HepG2 (cell line): ENCODE results near the gene SLC16A1. TPM values are rescaled to one million over a fixed set of nuclear protein-coding genes. Genes with fewer than 3 reads are reported as not detected.

Experiments used
- BRD4 ChIP-seq: sonication (generic); formaldehyde crosslinking; IDR thresholded peaks from 2 replicates; pipeline ENCODE4 v1.4.0; 2020; ENCODE audit warnings: missing genetic modification reagents
- CEBPZ ChIP-seq: IDR thresholded peaks from 2 replicates; pipeline ENCODE4 v1.6.1; 2012; ENCODE audit warnings: low read length, improper control_type of control experiment
- FOXO4 ChIP-seq: sonication (generic); formaldehyde crosslinking; conservative IDR thresholded peaks from 2 replicates; pipeline ENCODE4 v1.8.1; 2023; ENCODE audit warnings: missing genetic modification reagents
- HIVEP1 ChIP-seq: sonication (generic); formaldehyde crosslinking; IDR thresholded peaks from 2 replicates; pipeline ENCODE4 v1.4.0; 2020; ENCODE audit warnings: mild to moderate bottlenecking, missing genetic modification reagents
- HNRNPK ChIP-seq: fragments of 200-400 bp; formaldehyde crosslinking; IDR thresholded peaks from 2 replicates; pipeline ENCODE4 v1.6.1; 2018; ENCODE audit warnings: low read length, low read depth, moderate library complexity, mild to moderate bottlenecking; ENCODE audit not compliant: poor library complexity, severe bottlenecking
- JARID2 ChIP-seq: sonication (generic); formaldehyde crosslinking; IDR thresholded peaks from 2 replicates; pipeline ENCODE4 v1.8.1; 2023; ENCODE audit warnings: missing genetic modification reagents, inconsistent platforms; ENCODE audit not compliant: insufficient replicate concordance
- MTA1 ChIP-seq: sonication (generic); formaldehyde crosslinking; IDR thresholded peaks from 2 replicates; pipeline ENCODE4 v1.4.0; 2020; ENCODE audit warnings: missing genetic modification reagents, mild to moderate bottlenecking, borderline replicate concordance
- NRL ChIP-seq: sonication (generic); formaldehyde crosslinking; IDR thresholded peaks from 2 replicates; pipeline ENCODE4 v1.5.0; 2020; ENCODE audit warnings: missing genetic modification reagents, mild to moderate bottlenecking, moderate library complexity, borderline replicate concordance
- PAWR ChIP-seq: sonication (generic); formaldehyde crosslinking; IDR thresholded peaks from 2 replicates; pipeline ENCODE4 v1.4.0; 2020; ENCODE audit warnings: missing genetic modification reagents, mild to moderate bottlenecking, borderline replicate concordance
- PCBP1 ChIP-seq: fragments of 200-400 bp; formaldehyde crosslinking; IDR thresholded peaks from 2 replicates; pipeline ENCODE4 v1.6.1; 2017; ENCODE audit warnings: mild to moderate bottlenecking, low read depth, low read length, borderline replicate concordance
- POLR2AphosphoS2 ChIP-seq: IDR thresholded peaks from 2 replicates; pipeline ENCODE4 v1.6.1; 2011; ENCODE audit warnings: low read depth, low read length, improper control_type of control experiment
- TSC22D2 ChIP-seq: sonication (generic); formaldehyde crosslinking; IDR thresholded peaks from 2 replicates; pipeline ENCODE4 v1.5.1; 2020; ENCODE audit warnings: missing genetic modification reagents, mild to moderate bottlenecking, borderline replicate concordance
- ZNF253 ChIP-seq: sonication (generic); formaldehyde crosslinking; IDR thresholded peaks from 2 replicates; pipeline ENCODE4 v1.8.0; 2022; ENCODE audit warnings: mild to moderate bottlenecking, missing genetic modification reagents, borderline replicate concordance
- ZNF335 ChIP-seq: sonication (generic); formaldehyde crosslinking; IDR thresholded peaks from 2 replicates; pipeline ENCODE4 v1.4.0; 2020; ENCODE audit warnings: missing genetic modification reagents
- ZNF383 ChIP-seq: sonication (generic); formaldehyde crosslinking; IDR thresholded peaks from 2 replicates; pipeline ENCODE4 v1.4.0; 2020; ENCODE audit warnings: missing genetic modification reagents, mild to moderate bottlenecking, borderline replicate concordance
- ZNF562 ChIP-seq: sonication (generic); formaldehyde crosslinking; IDR thresholded peaks from 2 replicates; pipeline ENCODE4 v1.8.0; 2022; ENCODE audit warnings: missing genetic modification reagents, borderline replicate concordance
- ZNF75D ChIP-seq: sonication (generic); formaldehyde crosslinking; IDR thresholded peaks from 2 replicates; pipeline ENCODE4 v1.8.1; 2023; ENCODE audit warnings: missing genetic modification reagents, mild to moderate bottlenecking, borderline replicate concordance
- ZNF850 ChIP-seq: sonication (generic); formaldehyde crosslinking; conservative IDR thresholded peaks from 2 replicates; pipeline ENCODE4 v1.9.0; 2021; ENCODE audit warnings: mild to moderate bottlenecking, missing genetic modification reagents
- polyA plus RNA-seq, 8 experiments: library from polyadenylated mRNA; depleted of rRNA in 3 of 8; stranded (reverse) in 7 of 8; unstranded in 1 of 8; fragments of >200 nt; fragmentation: Illumina TruSeq in 4 of 8; extraction: Trizol in 4 of 8; gene quantifications; 2 replicates each; pipeline versions ENCODE4 v1.2.1 to v1.2.3, GENCODE V29; 2011 to 2016; ENCODE audit warnings: low read depth in 4 of 8, missing spikeins in 1 of 8, mixed read lengths in 1 of 8; ENCODE audit not compliant: insufficient read depth in 1 of 8
- total RNA-seq, 5 experiments: library from RNA; depleted of rRNA; stranded (reverse); fragments of >200 nt; fragmentation: Illumina TruSeq; extraction: Trizol; gene quantifications; 2 replicates each; pipeline ENCODE4 v1.2.3, GENCODE V29; 2016; ENCODE audit warnings: low read depth in 1 of 5
- TF ChIP-seq, protein P1 (sequence below): sonication (generic); formaldehyde crosslinking; IDR thresholded peaks from 2 replicates; pipeline ENCODE4 v1.4.0; 2020; ENCODE audit warnings: missing genetic modification reagents
- TF ChIP-seq, protein P2 (sequence below): sonication (generic); formaldehyde crosslinking; IDR thresholded peaks from 2 replicates; pipeline ENCODE4 v1.8.0; 2022; ENCODE audit warnings: missing genetic modification reagents, mild to moderate bottlenecking, inconsistent platforms, borderline replicate concordance

Gene SLC16A1
- total and polyA plus RNA-seq, 2 of the 13 experiments (the other 11 are each of a cell fraction or from before 2014, with no cell fraction given) = 106 to 142 TPM

- TF ChIP-seq CEBPZ = no peak
- peak; percentile 79; the same call in 1 of the 2 replicates for TF ChIP-seq PAWR (CRISPR knock-in tag)
- 0 out of 2 replicates have a peak, but pooled peaks have one; percentile 27 for TF ChIP-seq PCBP1
- peak; percentile 72 for TF ChIP-seq HIVEP1 (CRISPR knock-in tag)
- TF ChIP-seq, protein P1, sequence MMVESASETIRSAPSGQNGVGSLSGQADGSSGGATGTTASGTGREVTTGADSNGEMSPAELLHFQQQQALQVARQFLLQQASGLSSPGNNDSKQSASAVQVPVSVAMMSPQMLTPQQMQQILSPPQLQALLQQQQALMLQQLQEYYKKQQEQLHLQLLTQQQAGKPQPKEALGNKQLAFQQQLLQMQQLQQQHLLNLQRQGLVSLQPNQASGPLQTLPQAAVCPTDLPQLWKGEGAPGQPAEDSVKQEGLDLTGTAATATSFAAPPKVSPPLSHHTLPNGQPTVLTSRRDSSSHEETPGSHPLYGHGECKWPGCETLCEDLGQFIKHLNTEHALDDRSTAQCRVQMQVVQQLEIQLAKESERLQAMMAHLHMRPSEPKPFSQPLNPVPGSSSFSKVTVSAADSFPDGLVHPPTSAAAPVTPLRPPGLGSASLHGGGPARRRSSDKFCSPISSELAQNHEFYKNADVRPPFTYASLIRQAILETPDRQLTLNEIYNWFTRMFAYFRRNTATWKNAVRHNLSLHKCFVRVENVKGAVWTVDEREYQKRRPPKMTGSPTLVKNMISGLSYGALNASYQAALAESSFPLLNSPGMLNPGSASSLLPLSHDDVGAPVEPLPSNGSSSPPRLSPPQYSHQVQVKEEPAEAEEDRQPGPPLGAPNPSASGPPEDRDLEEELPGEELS (CRISPR knock-in tag) = peak; percentile 19
- peak; percentile 28; the same call in 1 of the 2 replicates for TF ChIP-seq TSC22D2
- TF ChIP-seq ZNF383 (CRISPR knock-in tag) = 0 out of 2 replicates have a peak, but pooled peaks have one; percentile 62
- TF ChIP-seq, protein P2, sequence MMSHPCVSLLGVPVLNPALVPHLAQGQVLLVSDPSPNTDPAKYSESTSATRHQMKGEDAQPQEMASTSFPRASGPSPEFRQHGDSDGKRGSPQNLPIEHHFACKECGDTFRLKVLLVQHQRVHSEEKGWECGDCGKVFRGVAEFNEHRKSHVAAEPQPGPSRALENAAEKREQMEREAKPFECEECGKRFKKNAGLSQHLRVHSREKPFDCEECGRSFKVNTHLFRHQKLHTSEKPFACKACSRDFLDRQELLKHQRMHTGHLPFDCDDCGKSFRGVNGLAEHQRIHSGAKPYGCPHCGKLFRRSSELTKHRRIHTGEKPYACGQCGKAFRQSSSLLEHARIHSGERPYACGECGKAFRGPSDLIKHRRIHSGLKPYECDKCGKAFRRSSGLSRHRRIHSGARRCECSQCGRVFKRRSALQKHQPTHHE = peak; percentile 88; the same call in 1 of the 2 replicates
- TF ChIP-seq BRD4 = peak; percentile 40; the same call in 1 of the 2 replicates
- peak; percentile 51 for TF ChIP-seq HNRNPK
- no peak for TF ChIP-seq ZNF562 (CRISPR knock-in tag)
- peak; percentile 89 for TF ChIP-seq MTA1 (CRISPR knock-in tag)
- TF ChIP-seq JARID2 (CRISPR knock-in tag) = no peak
- peak; percentile 88 for TF ChIP-seq NRL (CRISPR knock-in tag)
- TF ChIP-seq FOXO4 (CRISPR knock-in tag) = 0 out of 2 replicates have a peak, but pooled peaks have one; percentile 93
- no peak for TF ChIP-seq ZNF75D
- no peak for TF ChIP-seq POLR2AphosphoS2
- TF ChIP-seq ZNF335 = peak; percentile 87
- TF ChIP-seq ZNF253 (CRISPR knock-in tag) = no peak
- TF ChIP-seq ZNF850 (CRISPR knock-in tag) = no peak; the same call in 1 of the 2 replicates
Measured at GRCh38 chr1:112955773-112956543, at the start of gene SLC16A1 (continued).
